ENCODE measurements around the gene EGFR.

The EGFR gene

GRCh38 chr7:55085511-55086412 lies 66.9 kb downstream of the EGFR start:
- no peak for DNase-seq

DNA sequence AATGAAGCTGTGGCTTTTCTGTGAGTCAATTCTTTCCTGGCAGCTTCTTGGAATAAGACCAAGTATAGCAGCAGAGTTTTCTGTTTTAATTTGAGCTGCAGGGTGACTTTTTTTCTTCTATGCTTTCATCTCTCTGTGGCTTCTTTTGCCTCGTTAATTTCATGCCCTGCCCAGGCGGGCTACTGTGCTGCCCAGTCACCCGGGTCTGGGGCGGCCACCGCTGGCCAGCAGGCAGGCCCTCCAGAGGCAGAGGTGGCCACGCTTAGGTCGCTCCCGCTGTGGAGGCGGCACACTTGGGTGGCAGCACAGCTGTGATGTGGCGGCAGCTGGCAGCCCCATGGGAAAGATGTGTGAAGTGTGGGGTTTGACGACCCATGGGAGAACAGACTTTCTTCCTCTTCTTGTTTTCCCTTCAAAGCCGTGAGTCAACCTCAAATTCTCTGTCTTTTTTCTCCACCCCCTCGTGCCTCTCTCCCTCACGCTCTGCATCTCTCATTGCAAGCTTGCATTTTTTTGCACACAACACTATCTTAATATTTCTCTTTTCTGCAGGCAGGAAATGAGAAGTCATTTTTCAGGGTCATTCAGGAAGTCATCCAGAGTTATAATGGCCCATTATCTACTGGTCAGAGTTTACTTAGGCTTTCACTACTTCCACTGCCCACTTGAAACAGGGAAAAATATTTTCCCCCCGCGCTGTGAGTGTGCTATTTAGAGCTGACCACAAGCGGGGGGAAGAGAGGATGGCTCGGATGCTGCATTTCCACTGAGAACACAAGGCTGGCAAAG lies 67.8 kb downstream of the EGFR start:
- DNase-seq: no peak

DNA sequence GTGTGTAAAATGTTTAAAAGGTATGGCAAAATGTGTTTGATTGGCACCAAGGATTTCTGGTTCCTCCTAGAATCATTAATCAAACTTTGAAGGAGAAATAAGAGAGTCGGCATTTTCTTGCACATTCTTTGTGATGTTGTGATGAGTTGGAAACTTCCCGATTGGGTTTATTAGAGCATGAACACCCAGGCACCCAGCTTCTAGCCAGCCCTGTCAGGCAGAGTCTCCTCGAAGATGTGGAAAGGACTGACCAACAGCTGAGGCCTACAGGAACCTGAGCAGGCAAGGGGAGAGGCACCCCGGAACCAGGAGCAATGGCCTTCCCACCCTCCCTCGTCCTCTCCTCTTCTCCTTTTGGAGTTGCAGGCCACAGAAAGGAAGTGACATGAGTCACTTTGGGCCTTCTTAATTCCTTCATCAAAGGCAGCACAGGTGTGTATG lies 68.7 kb downstream of the EGFR start:
- DNase-seq: no peak

DNA sequence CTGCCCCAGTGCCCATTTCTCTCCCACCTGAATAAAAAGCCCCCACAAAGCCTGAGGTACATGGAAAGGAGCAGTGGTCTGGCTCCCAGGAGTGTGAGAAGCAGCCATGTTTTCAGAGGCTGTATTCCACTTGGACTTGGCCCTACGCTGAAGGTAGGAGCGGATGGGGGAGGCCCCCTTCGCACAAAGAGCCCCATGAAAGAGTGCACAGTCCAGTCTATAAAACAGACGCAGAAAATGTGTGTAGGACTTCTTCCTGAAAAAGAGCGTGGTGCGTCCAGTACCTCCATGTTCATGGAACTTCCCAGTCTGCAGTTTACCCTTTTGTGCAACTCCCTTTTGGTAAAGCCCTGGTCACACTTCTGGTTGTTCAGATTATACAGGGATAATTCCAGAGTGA lies 69.3 kb downstream of the EGFR start:
- DNase-seq: no peak

GRCh38 chr7:55088620-55089019 lies 69.8 kb downstream of the EGFR start:
- DNase-seq: no peak

DNA sequence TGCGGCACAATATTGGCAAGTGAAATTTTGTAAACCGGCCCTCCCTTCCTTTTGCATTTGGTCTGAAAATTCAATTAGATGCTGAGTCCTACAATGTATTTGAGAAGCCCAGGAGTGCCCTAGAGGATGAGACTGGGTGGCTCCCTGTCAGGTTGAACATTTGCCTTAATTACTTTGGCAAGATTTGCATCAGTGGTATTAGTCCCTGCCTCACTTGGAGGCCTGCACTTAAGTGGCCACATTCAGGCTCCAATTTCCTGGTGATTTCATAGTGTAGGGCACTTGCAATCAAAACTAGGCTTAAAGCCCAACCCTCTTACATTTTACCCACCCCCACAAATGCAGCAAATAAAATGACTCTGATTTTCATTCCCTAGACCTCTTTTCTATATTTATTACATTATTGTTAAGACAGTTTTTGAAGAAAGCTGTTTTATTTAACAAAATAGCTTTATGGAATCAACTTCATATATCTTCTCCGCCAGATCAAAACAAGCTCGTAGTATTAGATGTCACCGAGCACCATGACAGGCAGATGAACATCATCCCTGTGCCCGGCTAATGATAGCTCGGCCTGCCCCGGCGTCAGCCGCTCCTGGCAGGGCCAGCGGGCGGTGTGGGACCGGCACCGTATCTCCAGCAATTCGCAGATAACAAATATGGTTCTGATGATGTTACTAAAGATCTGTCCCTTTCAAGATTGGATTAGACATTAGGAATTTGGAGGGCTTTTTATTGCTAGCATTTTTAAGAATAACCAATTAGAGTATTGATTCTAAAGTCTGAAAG lies 73.6 kb downstream of the EGFR start:
- DNase-seq: no peak

GRCh38 chr7:55092975-55093373 lies 74.2 kb downstream of the EGFR start:
- no peak for DNase-seq

DNA sequence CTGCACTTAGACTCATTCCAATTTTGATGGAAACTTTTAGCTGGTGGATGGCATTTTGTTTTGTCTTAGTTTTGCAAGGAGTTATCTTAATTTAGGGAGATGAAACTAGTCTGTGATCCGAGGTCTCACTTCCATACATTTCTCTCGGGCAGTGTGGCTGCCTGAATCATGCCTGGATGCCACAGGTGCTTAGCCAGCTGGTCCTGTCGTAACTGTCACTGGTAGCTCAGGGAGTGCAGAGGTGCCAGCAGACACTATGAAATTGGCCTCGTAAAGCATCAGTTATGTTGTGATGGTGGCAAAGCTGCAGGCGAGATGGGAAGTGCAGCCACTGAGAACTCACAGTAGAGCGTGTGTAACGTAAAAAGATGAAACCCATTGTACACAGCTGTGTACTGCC lies 74.9 kb downstream of the EGFR start:
- no peak for DNase-seq

DNA sequence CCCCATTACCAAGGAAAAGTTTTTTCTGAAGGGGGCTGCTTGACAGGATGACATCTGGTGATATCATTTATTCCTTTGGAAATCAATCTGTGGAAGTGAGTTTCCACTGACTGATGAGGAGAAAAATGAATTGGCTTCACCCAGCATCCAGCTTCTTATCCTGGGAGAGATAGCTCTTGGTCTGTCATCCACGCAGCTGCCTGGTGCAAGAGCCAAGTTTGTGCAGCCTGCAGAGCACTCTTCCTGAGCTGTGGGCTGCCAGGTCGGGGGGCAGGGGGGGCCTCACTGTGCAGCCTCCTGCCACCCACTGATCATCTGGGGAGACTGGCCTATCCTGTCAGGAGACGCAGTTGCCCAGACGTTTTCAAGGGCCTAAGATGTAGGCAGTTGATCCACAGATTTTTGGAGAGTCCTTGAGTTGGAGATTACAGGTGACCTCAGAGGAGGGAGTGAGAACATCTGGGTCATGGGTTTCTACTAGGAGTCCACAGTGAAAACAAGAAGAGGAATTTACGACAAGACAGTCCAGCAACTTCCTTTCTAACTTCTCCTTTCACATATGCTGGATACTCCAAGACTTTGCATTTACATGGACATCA lies 75.4 kb downstream of the EGFR start:
- DNase-seq: no peak

DNA sequence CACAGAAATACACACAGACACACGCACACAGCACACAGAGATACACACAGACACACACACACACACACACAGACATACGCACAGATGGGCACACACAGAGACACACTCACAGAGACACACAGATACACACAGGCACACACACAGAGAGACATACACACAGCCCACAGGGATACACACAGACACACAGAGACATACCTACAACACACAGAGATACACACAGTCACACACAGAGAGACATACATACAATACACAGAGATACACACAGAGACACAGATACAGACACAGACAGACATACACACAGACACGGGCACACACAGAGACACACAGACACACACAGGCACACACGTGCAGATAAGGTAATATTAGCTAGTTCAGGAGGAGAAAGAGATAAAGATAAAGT lies 76.9 kb downstream of the EGFR start:
- DNase-seq: no peak

DNA sequence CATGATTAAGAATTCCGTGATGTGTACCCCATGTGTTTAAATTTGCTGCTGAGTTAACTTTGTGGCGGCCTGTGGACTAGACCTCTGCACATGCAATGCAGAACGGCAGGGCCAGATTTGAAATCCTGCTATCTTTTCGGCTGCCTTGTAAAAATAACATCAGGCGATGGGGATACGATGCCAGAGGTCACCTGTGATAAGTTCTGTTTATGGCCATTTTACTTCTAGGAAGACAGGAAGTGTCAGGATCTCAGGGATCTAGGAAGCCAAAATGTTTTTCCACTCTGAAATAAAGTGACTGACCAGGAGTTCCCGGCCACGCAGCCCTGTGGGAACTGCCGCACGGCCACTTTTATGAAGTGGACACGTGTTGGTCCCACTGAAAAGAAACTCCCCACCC lies 77.5 kb downstream of the EGFR start:
- no peak for DNase-seq

DNA sequence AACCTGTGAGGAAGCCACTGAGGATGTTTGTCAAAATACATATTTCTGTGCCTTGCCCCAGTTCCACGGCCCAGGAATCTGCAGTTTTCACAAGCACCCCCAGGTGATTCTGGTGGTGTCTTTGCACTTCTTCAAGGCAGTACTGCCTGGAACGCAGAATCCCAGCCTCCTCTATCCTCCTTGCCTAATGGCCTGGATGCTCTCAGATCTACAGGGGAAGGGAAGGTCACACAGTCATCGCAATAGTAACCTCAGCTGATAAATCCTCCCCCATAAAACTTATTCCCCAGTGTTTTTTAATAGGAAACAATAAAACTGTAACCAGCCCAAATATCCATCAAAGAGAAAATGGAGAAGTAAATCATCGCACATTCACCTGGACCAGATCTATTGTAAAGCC lies 78.3 kb downstream of the EGFR start:
- no peak for DNase-seq

DNA sequence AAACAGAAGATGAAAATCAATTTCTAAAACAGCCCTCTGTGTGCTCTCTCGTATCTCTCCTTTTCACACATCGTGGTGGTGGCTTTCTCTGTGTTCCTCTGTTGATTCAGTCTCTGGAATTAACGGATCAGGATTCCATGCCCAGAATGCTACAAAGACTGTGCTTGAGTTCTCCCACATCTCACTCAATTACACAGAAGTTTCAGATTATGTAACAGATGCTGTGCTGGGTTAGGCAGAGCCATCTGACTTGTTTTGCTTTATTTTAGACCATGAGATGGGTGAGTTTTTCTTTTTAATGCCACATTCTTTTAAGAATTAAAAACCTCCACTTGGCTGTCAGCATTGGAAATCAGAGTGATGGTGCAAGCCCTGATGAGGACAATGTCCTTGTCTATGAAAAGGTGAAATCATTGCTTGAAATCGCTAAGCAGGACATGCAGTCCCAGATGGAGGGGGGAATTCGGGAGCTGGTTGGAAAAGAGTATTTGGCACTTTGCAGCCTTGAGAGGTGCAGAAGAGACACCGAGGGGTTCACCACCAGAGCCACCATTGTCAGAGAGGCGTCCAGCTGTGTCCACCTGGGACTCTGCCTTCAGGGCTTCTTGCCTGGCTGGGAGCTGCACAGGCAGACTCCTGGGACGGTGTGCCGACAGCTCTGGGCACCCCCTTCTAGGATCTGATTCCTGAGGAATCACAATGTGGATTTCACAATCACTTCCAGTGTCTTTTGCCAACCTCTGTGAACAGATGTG lies 80.4 kb downstream of the EGFR start:
- DNase-seq: no peak

- no peak for DNase-seq
Measured at GRCh38 chr7:55099821-55100543, 81.2 kb downstream of the EGFR start.

GRCh38 chr7:55100544-55101327 lies 81.9 kb downstream of the EGFR start:
- DNase-seq: no peak

GRCh38 chr7:55101359-55101758 lies 82.5 kb downstream of the EGFR start:
- no peak for DNase-seq

GRCh38 chr7:55104123-55104522 lies 85.3 kb downstream of the EGFR start:
- no peak for DNase-seq

GRCh38 chr7:55104712-55105433 lies 86.1 kb downstream of the EGFR start:
- no peak for DNase-seq

- DNase-seq: no peak
Measured at GRCh38 chr7:55105952-55106351, 87.1 kb downstream of the EGFR start.

GRCh38 chr7:55107946-55108345 lies 89.1 kb downstream of the EGFR start:
- DNase-seq: no peak
